Skeletal muscle tissue (tissue), 4 donors: ENCODE results near the gene MOB1B. TPM values are rescaled to one million over a fixed set of nuclear protein-coding genes. Genes with fewer than 3 reads are reported as not detected.

Experiments used
- H3K27ac ChIP-seq: one replicate; pipeline ENCODE4 v1.7.0; 2013; ENCODE audit warnings: mild to moderate bottlenecking, low read depth, low read length, inconsistent platforms
- H3K27me3 ChIP-seq, 3 donors: one replicate each; pipeline ENCODE4 v1.7.0; 2013; ENCODE audit warnings: low read length in 3 of 3; ENCODE audit not compliant: control insufficient read depth in 3 of 3, insufficient read depth in 3 of 3
- H3K36me3 ChIP-seq, 3 donors: one replicate each; pipeline ENCODE4 v1.7.0; 2013; ENCODE audit warnings: low read length in 3 of 3; ENCODE audit not compliant: control insufficient read depth in 3 of 3, insufficient read depth in 3 of 3
- H3K4me1 ChIP-seq, 3 donors: one replicate each; pipeline ENCODE4 v1.7.0; 2013; ENCODE audit warnings: low read length in 3 of 3, mild to moderate bottlenecking in 3 of 3; ENCODE audit not compliant: control insufficient read depth in 3 of 3, insufficient read depth in 3 of 3
- H3K4me3 ChIP-seq, 3 donors: one replicate each; pipeline ENCODE4 v1.7.0; 2013; ENCODE audit warnings: low read length in 3 of 3
- H3K9ac ChIP-seq, 3 donors: one replicate each; pipeline ENCODE4 v1.7.0; 2013; ENCODE audit warnings: low read length in 3 of 3, mild to moderate bottlenecking in 3 of 3, moderate library complexity in 2 of 3, low read depth in 1 of 3
- H3K9me3 ChIP-seq, 3 donors: one replicate each; pipeline ENCODE4 v1.7.0; 2013; ENCODE audit warnings: low read length in 3 of 3; ENCODE audit not compliant: control insufficient read depth in 3 of 3
- total RNA-seq: library from RNA; depleted of rRNA; stranded (reverse); fragments of >200 nt; gene quantifications from one replicate; pipeline ENCODE4 v1.2.3, GENCODE V29; 2014
- donor health status: Osteomylitis.

MOB1B gene
- total RNA-seq, 1 donor from 2014 or later, result 30.3 TPM

- H3K4me3 ChIP-seq, result no peak overlapping the region
- no peaks in the 10 kb centered on the region for H3K9me3 ChIP-seq
- H3K27me3 ChIP-seq, result no peaks in the 10 kb centered on the region
- no peak overlapping the region for H3K9ac ChIP-seq
- H3K36me3 ChIP-seq, result peaks cover 0 to 5% (median 3%) of the 10 kb centered on the region in 3 donors
- no peak overlapping the region for H3K27ac ChIP-seq
- no peaks in the 10 kb centered on the region for H3K4me1 ChIP-seq
Observed at GRCh38 chr4:70908993-70909556, 6.9 kb downstream of the MOB1B start.

- H3K27me3 ChIP-seq, result no peaks in the 10 kb centered on the region
- no peaks in the 10 kb centered on the region for H3K9me3 ChIP-seq
- H3K4me1 ChIP-seq, result no peaks in the 10 kb centered on the region
- no peak overlapping the region for H3K4me3 ChIP-seq
- no peak overlapping the region for H3K27ac ChIP-seq
- H3K36me3 ChIP-seq, result no peaks in the 10 kb centered on the region
- H3K9ac ChIP-seq, result no peak overlapping the region
Observed at GRCh38 chr4:70914000-70914399, 11.8 kb downstream of the MOB1B start.

GRCh38 chr4:70914631-70915030 is 12.5 kb downstream of the MOB1B start:
- H3K4me1 ChIP-seq, result no peaks in the 10 kb centered on the region
- no peaks in the 10 kb centered on the region for H3K27me3 ChIP-seq
- H3K4me3 ChIP-seq, result no peak overlapping the region
- H3K9ac ChIP-seq, result no peak overlapping the region
- no peaks in the 10 kb centered on the region for H3K36me3 ChIP-seq
- no peaks in the 10 kb centered on the region for H3K9me3 ChIP-seq
- H3K27ac ChIP-seq, result no peak overlapping the region

GRCh38 chr4:70915036-70915815 is 13.1 kb downstream of the MOB1B start:
- Histone ChIP-seq H3K4me1 (no peaks in the 10 kb centered on the region), H3K27me3 (no peaks in the 10 kb centered on the region), H3K4me3 (no peak overlapping the region), H3K9ac (no peak overlapping the region), H3K36me3 (no peaks in the 10 kb centered on the region), H3K9me3 (no peaks in the 10 kb centered on the region), H3K27ac (no peak overlapping the region)

GRCh38 chr4:70915874-70916559 is 13.8 kb downstream of the MOB1B start:
- Histone ChIP-seq H3K4me1 (no peaks in the 10 kb centered on the region), H3K27me3 (no peaks in the 10 kb centered on the region), H3K36me3 (no peaks in the 10 kb centered on the region), H3K27ac (no peak overlapping the region), H3K4me3 (no peak overlapping the region), H3K9ac (no peak overlapping the region), H3K9me3 (no peaks in the 10 kb centered on the region)

GRCh38 chr4:70920592-70920991 is 18.4 kb downstream of the MOB1B start:
- Histone ChIP-seq H3K4me1 (no peaks in the 10 kb centered on the region), H3K9ac (no peak overlapping the region), H3K27ac (no peak overlapping the region), H3K9me3 (no peaks in the 10 kb centered on the region), H3K27me3 (no peaks in the 10 kb centered on the region), H3K36me3 (no peaks in the 10 kb centered on the region), H3K4me3 (no peak overlapping the region)

GRCh38 chr4:70925418-70925817 is 23.2 kb downstream of the MOB1B start:
- Histone ChIP-seq H3K36me3 (no peaks in the 10 kb centered on the region), H3K27me3 (no peaks in the 10 kb centered on the region), H3K4me3 (no peak overlapping the region)

GRCh38 chr4:70925899-70926635 is 23.9 kb downstream of the MOB1B start:
- no peaks in the 10 kb centered on the region for H3K4me1 ChIP-seq
- no peak overlapping the region for H3K9ac ChIP-seq
- H3K27ac ChIP-seq, result no peak overlapping the region
- no peaks in the 10 kb centered on the region for H3K9me3 ChIP-seq
- no peak overlapping the region for H3K4me3 ChIP-seq
- no peaks in the 10 kb centered on the region for H3K36me3 ChIP-seq
- no peaks in the 10 kb centered on the region for H3K27me3 ChIP-seq

More at GRCh38 chr4:70925418-70925817, 23.2 kb downstream of the MOB1B start:
- H3K9ac ChIP-seq, result no peak overlapping the region
- no peak overlapping the region for H3K27ac ChIP-seq
- no peaks in the 10 kb centered on the region for H3K9me3 ChIP-seq
- no peaks in the 10 kb centered on the region for H3K4me1 ChIP-seq

GRCh38 chr4:70927502-70928137 is 25.5 kb downstream of the MOB1B start:
- Histone ChIP-seq H3K9me3 (no peaks in the 10 kb centered on the region), H3K9ac (no peak overlapping the region), H3K27me3 (no peaks in the 10 kb centered on the region), H3K4me3 (no peak overlapping the region), H3K27ac (no peak overlapping the region), H3K36me3 (no peaks in the 10 kb centered on the region), H3K4me1 (no peaks in the 10 kb centered on the region)
